Transverse colon (tissue), 4 donors: ENCODE data around the gene RNU6-1. TPM values are rescaled to one million over a fixed set of nuclear protein-coding genes. Genes with fewer than 3 reads are reported as not detected.

Experiments used
- DNase-seq: peaks from one replicate; pipeline ENCODE4 v3.0.0-alpha.2; 2019
- H3K27ac ChIP-seq, 4 donors: fragments of 200-600 bp; sonication (generic); 2 replicates each; pipeline ENCODE4 v1.5.1; 2016 to 2018; ENCODE audit warnings: inconsistent platforms in 4 of 4
- H3K27me3 ChIP-seq: fragments of 200-600 bp; sonication (generic); 2 replicates; pipeline ENCODE4 v1.5.1; 2017; ENCODE audit warnings: inconsistent platforms
- H3K36me3 ChIP-seq, 4 donors: fragments of 200-600 bp; sonication (generic); 2 replicates each; pipeline ENCODE4 v1.5.1; 2017 to 2019; ENCODE audit warnings: inconsistent platforms in 4 of 4
- H3K4me1 ChIP-seq, 4 donors: fragments of 200-600 bp; sonication (generic); 2 replicates each; pipeline ENCODE4 v1.5.1; 2017 to 2020; ENCODE audit warnings: inconsistent platforms in 4 of 4
- H3K4me3 ChIP-seq, 4 donors: fragments of 200-600 bp; sonication (generic); 1 replicate in 1 of 4; 2 replicates in 3 of 4; pipeline versions ENCODE4 v1.5.1 to v1.6.1; 2017 to 2019; ENCODE audit warnings: inconsistent platforms in 4 of 4
- H3K9me3 ChIP-seq, 2 donors: fragments of 200-600 bp; sonication (generic); 2 replicates each; pipeline ENCODE4 v1.5.1; 2017 to 2019; ENCODE audit warnings: inconsistent platforms in 2 of 2
- CTCF ChIP-seq, 5 experiments: fragments of 200-600 bp in 3 of 5; fragments of 450-650 bp in 2 of 5; sonication (generic) in 3 of 5; IDR thresholded peaks; 1 replicate in 2 of 5; 2 replicates in 3 of 5; pipeline ENCODE4 v1.5.1; 2016 to 2017; ENCODE audit warnings: antibody characterized with exemption in 5 of 5, inconsistent platforms in 3 of 5, mild to moderate bottlenecking in 2 of 5, moderate library complexity in 1 of 5
- EP300 ChIP-seq: sonication (generic); formaldehyde crosslinking; IDR thresholded peaks from one replicate; pipeline ENCODE4 v1.6.1; 2017; ENCODE audit warnings: antibody characterized with exemption, low read depth
- POLR2A ChIP-seq: fragments of 450-650 bp; IDR thresholded peaks from one replicate; pipeline ENCODE4 v1.6.1; 2016; ENCODE audit warnings: antibody characterized with exemption, mild to moderate bottlenecking, moderate library complexity
- POLR2AphosphoS5 ChIP-seq, 3 donors: sonication (generic); formaldehyde crosslinking; IDR thresholded peaks; one replicate each; pipeline ENCODE4 v1.6.1; 2016; ENCODE audit warnings: antibody characterized with exemption in 3 of 3
- WGBS, 2 donors: methylation state at CpG; one replicate each; pipeline ENCODE4 v1.1.5; 2018; ENCODE audit warnings: low coverage in 1 of 2; 5-methylcytosine and 5-hydroxymethylcytosine counted together
- in situ Hi-C, 4 donors: fragments of 200-750 bp; cut with MboI; loops; one replicate each; pipeline versions ENCODE4 v1.15.0 to v1.15.1; 2017; ENCODE audit warnings: low sequenced_read_pairs in 3 of 4, low pct_ligation_motif_present in 1 of 4, low pct_unique_long_range_greater_than_20kb in 1 of 4
- intact Hi-C: fragments of 100-400 bp; cut with DNase I; formaldehyde crosslinking; loops from one replicate; pipeline ENCODE4 v1.15.1; 2023; ENCODE audit warnings: low total_unique reads
- total RNA-seq, 4 donors: library from RNA; depleted of rRNA; stranded (reverse); fragments of >200 nt; gene quantifications; one replicate each; pipeline ENCODE4 v1.1.0, GENCODE V29; 2016

RNU6-1 gene
- total RNA-seq, 4 donors from 2014 or later, result not detected

- no peak for DNase-seq
- intact Hi-C loops, result no loop called here
- no peak overlapping the region for H3K4me3 ChIP-seq
- 86 to 100% methylated on average over 1 to 7 of the region's 7 CpGs for WGBS, 2 donors
- no peaks in the 10 kb centered on the region for H3K9me3 ChIP-seq
- TF ChIP-seq POLR2A (no peak), EP300 (no peak), POLR2AphosphoS5 (IDR thresholded peaks at IDR 0.05) (no peak), CTCF (IDR thresholded peaks at IDR 0.05) (no peak)
- H3K36me3 ChIP-seq, result no peaks in the 10 kb centered on the region
- H3K27ac ChIP-seq, result peak overlapping the region in 1 of 4 donors; percentile 11
- no peaks in the 10 kb centered on the region for H3K27me3 ChIP-seq
- in situ Hi-C loops, result loop anchor here in 1 of 4 donors (25.0 kb wide), 1 partner anchor 906 kb away; no protein-coding TSS in a partner anchor
- H3K4me1 ChIP-seq, result peaks cover 0 to 15% (median 13%) of the 10 kb centered on the region in 4 donors
These were observed 3.9 kb upstream of the RNU6-1 start for GRCh38 chr15:67843571-67844387.

GRCh38 chr15:67843092-67843501, 3.3 kb upstream of the RNU6-1 start:
- Histone ChIP-seq H3K27ac (no peak overlapping the region), H3K27me3 (no peaks in the 10 kb centered on the region), H3K36me3 (no peaks in the 10 kb centered on the region), H3K9me3 (no peaks in the 10 kb centered on the region), H3K4me1 (peaks cover 0 to 20% (median 17%) of the 10 kb centered on the region in 4 donors), H3K4me3 (no peak overlapping the region)
- in situ Hi-C loops (loop anchor here in 1 of 4 donors (25.0 kb wide), 1 partner anchor 906 kb away; no protein-coding TSS in a partner anchor), intact Hi-C loops (no loop called here)
- 80 to 98% methylated on average over 2 to 7 of the region's 7 CpGs for WGBS, 2 donors
- TF ChIP-seq POLR2AphosphoS5 (IDR thresholded peaks at IDR 0.05), result no peak
- no peak for TF ChIP-seq POLR2A
- TF ChIP-seq CTCF (IDR thresholded peaks at IDR 0.05), result no peak
- TF ChIP-seq EP300, result no peak
- DNase-seq, result no peak

- 20 to 25% methylated on average over 1 to 4 of the region's 4 CpGs for WGBS, 2 donors
- H3K4me3 ChIP-seq, result peak overlapping the region in 3 of 4 donors; percentile 80 to 94 (median 88)
- H3K4me1 ChIP-seq, result peaks cover 0 to 22% (median 17%) of the 10 kb centered on the region in 4 donors
- no peak for DNase-seq
- intact Hi-C loops, result no loop called here
- H3K9me3 ChIP-seq, result no peaks in the 10 kb centered on the region
- peak overlapping the region; percentile 97 to 100 (median 98) for H3K27ac ChIP-seq
- H3K36me3 ChIP-seq, result no peaks in the 10 kb centered on the region
- TF ChIP-seq POLR2AphosphoS5 (IDR thresholded peaks at IDR 0.05) (no peak), POLR2A (no peak), EP300 (no peak), CTCF (IDR thresholded peaks at IDR 0.05) (no peak)
- H3K27me3 ChIP-seq, result no peaks in the 10 kb centered on the region
- in situ Hi-C loops, result loop anchor here in 1 of 4 donors (25.0 kb wide), 1 partner anchor 904 kb away; no protein-coding TSS in a partner anchor
These were observed 1.6 kb upstream of the RNU6-1 start for GRCh38 chr15:67841513-67841762.

GRCh38 chr15:67840749-67841512, 1.1 kb upstream of the RNU6-1 start:
- WGBS, 2 donors, result 5 to 6% methylated on average over 3 to 17 of the region's 17 CpGs
- Histone ChIP-seq H3K27ac (peak overlapping the region; percentile 97 to 100 (median 98)), H3K9me3 (no peaks in the 10 kb centered on the region), H3K27me3 (peaks cover 3% of the 10 kb centered on the region), H3K4me1 (peaks cover 4 to 27% (median 21%) of the 10 kb centered on the region in 4 donors), H3K4me3 (peak overlapping the region; percentile 80 to 94 (median 90)), H3K36me3 (no peaks in the 10 kb centered on the region)
- DNase-seq, result peak; percentile 34
- intact Hi-C loops (no loop called here), in situ Hi-C loops (loop anchor here in 1 of 4 donors (25.0 kb wide), 1 partner anchor 904 kb away; no protein-coding TSS in a partner anchor)
- TF ChIP-seq CTCF (IDR thresholded peaks at IDR 0.05) (no peak), POLR2A (no peak), POLR2AphosphoS5 (IDR thresholded peaks at IDR 0.05) (no peak), EP300 (no peak)
